HG02763 (cell line): ENCODE measurements around the gene ALDOC.

Experiments used
- ATAC-seq: cut with Tn5 transposase; IDR thresholded peaks from one replicate; pipeline ENCODE4 v1.9.1; 2021; ENCODE audit warnings: mild to moderate bottlenecking, moderate library complexity; ENCODE audit not compliant: unreplicated experiment

ALDOC gene

GRCh38 chr17:28553000-28553505 lies 23.6 kb downstream of the ALDOC start:
- no peak for ATAC-seq

- peak; percentile 51 for ATAC-seq
Observed at GRCh38 chr17:28552176-28552999, 24.3 kb downstream of the ALDOC start, which contains the start of gene UNC119. TSS of gene UNC119 (minus strand) at chr17:28552624. CDS start at chr17:28552557, 67 bp downstream.

GRCh38 chr17:28551421-28552175 lies 25.1 kb downstream of the ALDOC start:
- ATAC-seq: no peak

- ATAC-seq: no peak
Observed at GRCh38 chr17:28550858-28551257, 25.8 kb downstream of the ALDOC start.

GRCh38 chr17:28549236-28550132 lies 27.2 kb downstream of the ALDOC start:
- ATAC-seq: no peak

GRCh38 chr17:28548417-28549130 lies 28.1 kb downstream of the ALDOC start:
- ATAC-seq: no peak

GRCh38 chr17:28547623-28548416 lies 28.9 kb downstream of the ALDOC start:
- no peak for ATAC-seq

- no peak for ATAC-seq
Observed at GRCh38 chr17:28547096-28547622, 29.5 kb downstream of the ALDOC start.

GRCh38 chr17:28545787-28546415 lies 30.8 kb downstream of the ALDOC start:
- ATAC-seq: no peak

GRCh38 chr17:28545141-28545503 lies 31.6 kb downstream of the ALDOC start:
- ATAC-seq: no peak

- no peak for ATAC-seq
Observed at GRCh38 chr17:28544402-28545140, 32.1 kb downstream of the ALDOC start.

GRCh38 chr17:28541439-28541838 lies 35.3 kb downstream of the ALDOC start:
- ATAC-seq: no peak

- no peak for ATAC-seq
Observed at GRCh38 chr17:28540231-28540630, 36.5 kb downstream of the ALDOC start.

- ATAC-seq: no peak
Observed at GRCh38 chr17:28538296-28538895, 38.3 kb downstream of the ALDOC start.

GRCh38 chr17:28537219-28537610 lies 39.5 kb downstream of the ALDOC start:
- no peak for ATAC-seq

GRCh38 chr17:28536532-28537218 lies 40.0 kb downstream of the ALDOC start:
- no peak for ATAC-seq

GRCh38 chr17:28534740-28535375 lies 41.8 kb downstream of the ALDOC start:
- ATAC-seq: no peak
